Retinal pigment epithelial cell (primary cell): ENCODE measurements around the gene CHCHD6.

Source experiments
- DNase-seq: peaks from one replicate; pipeline ENCODE4 v3.0.0-alpha.2; 2010; ENCODE audit warnings: low read depth
- H3K4me3 ChIP-seq: 2 replicates; pipeline ENCODE4 v1.5.1; 2011; ENCODE audit warnings: mild to moderate bottlenecking, low read length, control low read depth, moderate library complexity
- CTCF ChIP-seq: conservative IDR thresholded peaks from 2 replicates; pipeline ENCODE4 v1.5.1; 2011; ENCODE audit warnings: low read depth, low read length, control low read depth, inconsistent platforms

The CHCHD6 gene

DNA sequence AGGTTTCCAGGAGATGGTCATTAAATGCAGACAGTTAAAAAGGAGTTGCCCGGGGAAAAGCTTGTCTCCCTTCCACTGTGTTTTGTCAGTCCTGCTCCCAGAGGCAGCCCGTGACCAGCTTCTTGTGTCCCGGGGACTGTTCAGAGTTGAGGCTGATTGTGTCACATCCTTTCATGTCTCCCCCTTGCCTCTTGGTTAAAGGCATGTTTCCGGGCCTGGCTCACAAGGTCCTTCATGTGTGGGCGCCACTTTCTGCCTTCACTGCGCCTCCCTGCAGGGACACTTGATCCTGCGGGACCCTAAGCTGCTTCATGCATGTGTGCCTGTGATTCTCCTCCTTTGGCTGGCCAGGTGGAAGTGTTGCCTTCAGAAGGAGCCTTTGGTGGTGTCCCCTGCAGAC, 9.2 kb downstream of the CHCHD6 start:
- H3K4me3 ChIP-seq, result no peak overlapping the region
- no peak for TF ChIP-seq CTCF
- DNase-seq, result no peak

GRCh38 chr3:126714276-126714900, 10.3 kb downstream of the CHCHD6 start:
- no peak overlapping the region for H3K4me3 ChIP-seq
- TF ChIP-seq CTCF, result no peak
- no peak for DNase-seq

DNA sequence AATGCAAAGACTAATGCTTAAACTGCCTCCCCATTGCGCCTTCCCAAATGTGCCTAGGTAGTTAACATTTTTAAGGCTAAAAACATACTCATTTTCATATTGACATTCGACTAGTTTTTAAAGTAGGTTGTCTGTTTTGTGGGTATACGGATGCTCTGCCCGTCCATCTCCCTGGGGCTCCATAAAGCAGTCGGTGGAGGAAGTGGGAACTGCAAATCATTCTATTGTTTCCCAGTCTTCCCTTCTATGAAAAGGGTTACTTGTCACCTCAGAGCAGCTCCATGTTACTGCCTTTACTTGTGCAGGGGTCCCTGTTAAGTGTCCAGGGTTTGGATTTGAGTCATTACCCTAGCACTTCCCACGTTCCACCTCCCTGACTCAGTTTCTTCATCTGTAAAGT, 10.9 kb downstream of the CHCHD6 start:
- DNase-seq, result no peak
- no peak overlapping the region for H3K4me3 ChIP-seq
- TF ChIP-seq CTCF, result no peak

- H3K4me3 ChIP-seq, result no peak overlapping the region
- DNase-seq, result no peak
- no peak for TF ChIP-seq CTCF
Observed at GRCh38 chr3:126715432-126715831, 11.4 kb downstream of the CHCHD6 start.

- no peak for DNase-seq
- no peak for TF ChIP-seq CTCF
- H3K4me3 ChIP-seq, result no peak overlapping the region
Observed at GRCh38 chr3:126716057-126716456, 12.0 kb downstream of the CHCHD6 start.

- DNase-seq, result no peak
- no peak overlapping the region for H3K4me3 ChIP-seq
- no peak for TF ChIP-seq CTCF
Observed at GRCh38 chr3:126718561-126719445, 14.8 kb downstream of the CHCHD6 start.

GRCh38 chr3:126720596-126720995, 16.6 kb downstream of the CHCHD6 start:
- DNase-seq, result no peak
- no peak for TF ChIP-seq CTCF
- H3K4me3 ChIP-seq, result no peak overlapping the region
